ENCODE data around the gene SCMH1.
"Not testable (repeated sequence)": the region's sequence is repeated elsewhere in the genome, so short reads cannot be mapped to it uniquely, and the experiment has no call there.

The SCMH1 gene

DNA sequence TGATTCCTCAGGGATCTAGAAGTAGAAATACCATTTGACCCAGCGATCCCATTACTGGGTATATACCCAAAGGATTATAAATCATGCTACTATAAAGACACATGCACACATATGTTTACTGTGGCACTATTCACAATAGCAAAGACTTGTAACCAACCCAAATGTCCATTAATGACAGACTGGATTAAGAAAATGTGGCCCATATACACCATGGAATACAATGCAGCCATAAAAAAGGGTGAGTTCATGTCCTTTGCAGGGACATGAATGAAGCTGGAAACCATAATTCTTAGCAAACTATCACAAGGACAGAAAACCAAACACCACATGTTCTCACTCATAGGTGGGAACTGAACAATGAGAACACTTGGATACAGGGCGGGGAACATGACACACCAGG, 30.5 kb downstream of the SCMH1 start:
- not testable (repeated sequence) for DNase-seq

DNA sequence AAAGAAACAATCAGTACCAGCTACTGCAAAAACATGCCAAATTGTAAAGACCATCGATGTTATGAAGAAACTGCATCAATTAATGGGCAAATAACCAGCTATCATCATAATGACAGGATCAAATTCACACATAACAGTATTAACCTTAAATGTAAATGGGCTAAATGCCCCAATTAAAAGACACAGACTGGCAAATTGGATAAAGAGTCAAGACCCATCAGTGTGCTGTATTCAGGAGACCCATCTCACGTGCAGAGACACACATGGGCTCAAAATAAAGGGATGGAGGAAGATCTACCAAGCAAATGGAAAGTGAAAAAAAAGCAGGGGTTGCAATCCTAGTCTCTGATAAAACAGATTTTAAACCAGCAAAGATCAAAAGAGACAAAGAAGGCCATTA, 35.1 kb downstream of the SCMH1 start:
- DNase-seq = not testable (repeated sequence)

GRCh38 chr1:41200728-41201127, 41.4 kb downstream of the SCMH1 start:
- no peak for DNase-seq

GRCh38 chr1:41199375-41199774, 42.7 kb downstream of the SCMH1 start:
- DNase-seq = no peak

- DNase-seq = no peak
Measured at GRCh38 chr1:41192456-41193178, 49.5 kb downstream of the SCMH1 start.

GRCh38 chr1:41184446-41184845, 57.7 kb downstream of the SCMH1 start:
- DNase-seq = no peak

DNA sequence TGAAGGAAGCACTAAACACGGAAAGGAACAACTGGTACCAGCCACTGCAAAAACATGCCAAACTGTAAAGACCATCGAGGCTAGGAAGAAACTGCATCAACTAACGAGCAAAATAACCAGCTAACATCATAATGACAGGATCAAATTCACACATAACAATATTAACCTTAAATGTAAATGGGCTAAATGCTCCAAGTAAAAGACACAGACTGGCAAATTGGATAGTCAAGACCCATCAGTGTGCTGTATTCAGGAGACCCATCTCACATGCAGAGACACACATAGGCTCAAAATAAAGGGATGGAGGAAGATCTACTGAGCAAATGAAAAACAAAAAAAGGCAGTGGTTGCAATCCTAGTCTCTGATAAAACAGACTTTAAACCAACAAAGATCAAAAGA, 63.9 kb downstream of the SCMH1 start:
- not testable (repeated sequence) for DNase-seq

- DNase-seq = no peak
Measured at GRCh38 chr1:41175546-41175945, 66.6 kb downstream of the SCMH1 start.

- no peak for DNase-seq
Measured at GRCh38 chr1:41174170-41174569, 67.9 kb downstream of the SCMH1 start.

- DNase-seq = no peak
Measured at GRCh38 chr1:41173651-41174050, 68.5 kb downstream of the SCMH1 start.

GRCh38 chr1:41171266-41171874, 70.7 kb downstream of the SCMH1 start:
- no peak for DNase-seq

GRCh38 chr1:41169799-41170180, 72.3 kb downstream of the SCMH1 start:
- no peak for DNase-seq

GRCh38 chr1:41169066-41169798, 72.9 kb downstream of the SCMH1 start:
- DNase-seq = no peak

- DNase-seq = no peak
Measured at GRCh38 chr1:41167667-41168066, 74.4 kb downstream of the SCMH1 start.

DNA sequence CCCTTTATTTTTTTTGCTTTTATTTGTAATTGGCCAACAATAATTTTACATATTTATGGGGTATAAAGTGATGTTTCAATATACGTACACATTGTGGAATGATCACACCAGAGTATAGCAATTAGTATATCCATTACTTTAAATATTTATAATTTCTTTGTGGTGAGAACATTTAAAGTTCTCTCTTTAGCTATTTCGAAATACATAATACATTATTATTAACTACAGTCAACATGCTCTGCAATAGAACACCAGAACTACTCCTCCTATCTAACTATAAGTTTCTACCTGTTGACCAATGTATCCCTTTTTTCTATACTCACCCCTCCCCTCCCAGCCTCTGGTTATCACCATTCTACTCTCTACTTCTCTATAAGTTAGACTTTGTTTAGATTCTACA, 77.4 kb downstream of the SCMH1 start:
- no peak for DNase-seq

DNA sequence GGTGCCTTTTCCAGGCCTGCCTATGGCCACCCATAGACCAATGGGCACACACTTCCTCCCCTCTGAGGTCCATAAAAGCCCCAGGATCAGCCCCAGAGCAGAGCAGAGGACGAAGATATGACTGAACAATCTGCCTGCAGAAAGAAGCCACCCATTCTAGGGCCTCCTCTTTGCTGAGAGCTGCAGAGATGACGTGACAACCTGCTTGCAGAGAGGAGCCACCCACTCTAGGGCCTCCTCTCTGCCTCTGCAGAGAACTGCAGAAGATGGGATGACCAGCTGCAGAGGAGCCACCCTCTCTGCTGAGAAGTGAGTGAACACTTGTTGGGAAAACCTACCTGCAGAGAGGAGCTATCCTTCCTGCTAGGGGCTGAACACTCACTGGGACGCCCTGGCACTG, 79.7 kb downstream of the SCMH1 start:
- DNase-seq = no peak

DNA sequence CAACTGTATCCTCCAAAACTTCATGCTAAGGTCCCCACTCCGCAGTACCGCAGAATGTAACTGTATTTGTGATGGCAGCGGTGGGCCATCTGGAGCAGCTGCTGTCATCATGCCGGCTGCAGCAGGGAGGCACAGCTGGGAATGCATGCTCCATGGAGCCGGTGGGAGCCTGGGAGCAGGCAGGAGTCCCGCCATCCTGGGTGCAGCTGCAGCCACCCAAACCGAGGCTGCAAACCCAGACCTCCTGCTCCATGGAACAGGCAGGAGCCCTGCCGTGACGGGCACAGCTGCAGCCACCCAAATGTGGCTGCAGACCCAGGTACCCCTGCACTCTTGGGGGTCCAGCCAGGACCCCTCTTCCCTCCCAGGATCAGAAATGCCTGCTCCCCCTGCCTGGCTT, 80.3 kb downstream of the SCMH1 start:
- DNase-seq = no peak

DNA sequence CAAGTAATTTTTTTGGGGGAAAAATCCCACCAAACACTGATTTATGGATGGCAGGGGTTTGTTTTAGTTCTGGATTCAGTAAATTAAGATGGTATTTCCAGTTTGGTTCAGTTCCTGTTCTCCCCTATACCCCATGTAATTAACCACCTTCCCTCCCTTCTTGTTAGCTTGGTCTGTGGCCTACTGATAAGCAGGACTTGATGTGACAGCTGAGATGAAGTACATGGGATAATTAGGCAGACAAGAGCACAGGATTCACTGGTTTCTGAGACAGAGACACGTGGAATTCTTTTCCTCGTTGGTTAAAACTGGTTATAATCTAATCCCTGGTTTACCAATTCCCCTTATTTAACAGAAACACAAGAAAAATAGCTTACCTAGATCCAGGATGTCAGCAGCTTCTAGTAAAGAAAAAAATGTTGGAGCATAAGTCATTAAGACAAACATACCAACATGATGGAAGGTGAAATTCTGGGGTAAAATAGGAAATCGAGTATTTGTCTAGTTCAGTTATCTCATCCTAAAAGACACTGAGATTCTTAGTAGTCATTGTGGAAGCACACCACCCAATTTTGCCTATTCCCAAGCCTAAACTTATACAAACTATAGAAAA, 81.5 kb downstream of the SCMH1 start:
- DNase-seq = no peak

GRCh38 chr1:41158966-41159365, 83.1 kb downstream of the SCMH1 start:
- DNase-seq = no peak

DNA sequence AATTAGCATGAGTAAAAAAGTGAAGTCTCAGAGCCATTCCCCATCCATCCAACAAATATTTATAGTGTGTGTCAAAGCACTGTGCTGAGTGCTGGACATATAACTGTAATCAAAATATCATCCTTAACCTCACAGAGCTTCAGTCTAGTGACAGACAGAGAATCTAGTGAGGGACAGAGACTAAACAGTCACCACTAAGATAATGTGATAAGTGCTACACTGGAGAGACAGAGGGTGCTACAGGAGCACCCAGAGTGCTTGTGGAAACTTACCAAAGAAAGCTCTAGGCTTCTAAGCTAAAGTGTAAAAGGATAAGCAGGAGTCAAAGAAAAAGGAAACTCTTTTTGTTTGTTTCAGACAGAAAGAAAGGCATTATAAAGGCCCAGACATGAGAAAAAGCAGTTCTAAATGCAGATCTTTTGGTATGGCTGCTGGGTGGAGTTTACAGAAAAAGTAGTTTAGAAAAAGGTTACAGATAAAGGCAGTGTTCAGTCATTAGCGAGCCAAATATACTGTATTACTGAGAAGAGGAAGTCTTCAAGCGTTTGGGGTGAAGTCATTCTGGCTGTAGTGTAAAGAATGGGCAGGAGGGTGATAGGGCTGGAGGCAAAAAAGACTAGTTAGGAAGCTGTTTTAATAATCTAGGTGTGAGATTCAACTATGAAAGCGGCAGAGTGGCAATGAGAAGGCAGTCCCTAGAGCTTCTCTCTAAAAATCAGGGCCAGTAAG, 83.8 kb downstream of the SCMH1 start:
- DNase-seq = no peak

- no peak for DNase-seq
Measured at GRCh38 chr1:41155105-41155504, 87.0 kb downstream of the SCMH1 start.

GRCh38 chr1:41153750-41154274, 88.3 kb downstream of the SCMH1 start:
- no peak for DNase-seq

- no peak for DNase-seq
Measured at GRCh38 chr1:41152622-41153044, 89.5 kb downstream of the SCMH1 start.

Measured in T-helper 1 cell (primary cell).